Endodermal cell (in vitro differentiated cells): ENCODE results near the gene MAST2. TPM values are rescaled to one million over a fixed set of nuclear protein-coding genes. Genes with fewer than 3 reads are reported as not detected.
"Not testable (repeated sequence)": the region's sequence is repeated elsewhere in the genome, so short reads cannot be mapped to it uniquely, and the experiment has no call there.

Source experiments
- DNase-seq: peaks from one replicate; pipeline ENCODE4 v3.0.0-alpha.2; 2017
- H3K27ac ChIP-seq: 2 replicates; pipeline ENCODE4 v1.5.1; 2013; ENCODE audit warnings: mild to moderate bottlenecking, low read depth, low read length, moderate library complexity
- H3K27me3 ChIP-seq: 2 replicates; pipeline ENCODE4 v1.6.1; 2013; ENCODE audit warnings: mild to moderate bottlenecking, low read length, moderate library complexity; ENCODE audit not compliant: insufficient read depth, control insufficient read depth, poor library complexity, severe bottlenecking
- H3K36me3 ChIP-seq: 2 replicates; pipeline ENCODE4 v1.7.0; 2013; ENCODE audit warnings: mild to moderate bottlenecking, low read length, moderate library complexity; ENCODE audit not compliant: control insufficient read depth, insufficient read depth
- H3K4me1 ChIP-seq: one replicate; pipeline ENCODE4 v1.7.0; 2013; ENCODE audit warnings: low read length; ENCODE audit not compliant: control insufficient read depth, insufficient read depth
- H3K4me3 ChIP-seq: 2 replicates; pipeline ENCODE4 v1.5.1; 2013; ENCODE audit warnings: mild to moderate bottlenecking, low read length, moderate library complexity
- H3K9ac ChIP-seq: 2 replicates; pipeline ENCODE4 v1.6.1; 2013; ENCODE audit warnings: mild to moderate bottlenecking, low read length, moderate library complexity; ENCODE audit not compliant: poor library complexity, severe bottlenecking; ENCODE audit errors: extremely low read depth
- H3K9me3 ChIP-seq: 2 replicates; pipeline ENCODE4 v1.6.1; 2013; ENCODE audit warnings: mild to moderate bottlenecking, low read length, moderate library complexity; ENCODE audit not compliant: control insufficient read depth
- H3K27ac Mint-ChIP-seq: 2 replicates; pipeline ENCODE4 v1.8.0; 2020; ENCODE audit warnings: mixed read lengths
- H3K27me3 Mint-ChIP-seq: 2 replicates; pipeline ENCODE4 v1.8.0; 2021; ENCODE audit warnings: mild to moderate bottlenecking, mixed read lengths; ENCODE audit not compliant: insufficient read depth
- H3K36me3 Mint-ChIP-seq: 2 replicates; pipeline ENCODE4 v1.8.0; 2020; ENCODE audit warnings: low read depth, mixed read lengths
- H3K4me1 Mint-ChIP-seq: 2 replicates; pipeline ENCODE4 v1.8.0; 2020; ENCODE audit warnings: mixed read lengths
- H3K4me3 Mint-ChIP-seq: 2 replicates; pipeline ENCODE4 v1.8.0; 2020; ENCODE audit warnings: mild to moderate bottlenecking, moderate library complexity, mixed read lengths
- H3K9me3 Mint-ChIP-seq: 2 replicates; pipeline ENCODE4 v1.8.0; 2020; ENCODE audit warnings: mild to moderate bottlenecking, mixed read lengths
- WGBS, 2 experiments: methylation state at CpG; one replicate each; pipeline versions ENCODE4 v1.1.5 to v1.1.7; 2013; ENCODE audit warnings: missing lambda C conversion rate in 2 of 2, mixed read lengths in 1 of 2; ENCODE audit not compliant: insufficient coverage in 1 of 2, insufficient read length in 1 of 2; 5-methylcytosine and 5-hydroxymethylcytosine counted together
- total RNA-seq, 2 donors: library from RNA; stranded (reverse); fragmentation: NEBNext Ultra II Directional in 1 of 2; extraction: Animal tissue kit (Norgen Biotek cat#: 25700) in 1 of 2; gene quantifications; 2 replicates in 1 of 2; 3 replicates in 1 of 2; pipeline ENCODE4 v1.2.1, GENCODE V29; 2021
- TF ChIP-seq, protein P1 (sequence below): fragments of 200-600 bp; sonication (generic); conservative IDR thresholded peaks from 2 replicates; pipeline ENCODE4 v1.5.0; 2021; ENCODE audit warnings: antibody characterized with exemption, mild to moderate bottlenecking

Gene MAST2
- total RNA-seq, 2 donors from 2014 or later = 46.3 to 60.7 TPM

- Histone ChIP-seq H3K9ac (no peak overlapping the region), H3K4me1 (no peaks in the 10 kb centered on the region), H3K27ac (no peak overlapping the region), H3K27me3 (no peaks in the 10 kb centered on the region), H3K9me3 (peaks cover 9% of the 10 kb centered on the region), H3K4me3 (no peak overlapping the region), H3K36me3 (peaks cover 21% of the 10 kb centered on the region)
- Mint-ChIP-seq H3K36me3 (peaks cover 41% of the 10 kb centered on the region), H3K4me1 (peaks cover 4% of the 10 kb centered on the region), H3K27me3 (no peaks in the 10 kb centered on the region), H3K27ac (no peak overlapping the region), H3K4me3 (no peak overlapping the region), H3K9me3 (peaks cover 9% of the 10 kb centered on the region)
- WGBS, 2 experiments = 44 to 94% methylated on average over 1 to 2 of the region's 2 CpGs
- TF ChIP-seq, protein P1, sequence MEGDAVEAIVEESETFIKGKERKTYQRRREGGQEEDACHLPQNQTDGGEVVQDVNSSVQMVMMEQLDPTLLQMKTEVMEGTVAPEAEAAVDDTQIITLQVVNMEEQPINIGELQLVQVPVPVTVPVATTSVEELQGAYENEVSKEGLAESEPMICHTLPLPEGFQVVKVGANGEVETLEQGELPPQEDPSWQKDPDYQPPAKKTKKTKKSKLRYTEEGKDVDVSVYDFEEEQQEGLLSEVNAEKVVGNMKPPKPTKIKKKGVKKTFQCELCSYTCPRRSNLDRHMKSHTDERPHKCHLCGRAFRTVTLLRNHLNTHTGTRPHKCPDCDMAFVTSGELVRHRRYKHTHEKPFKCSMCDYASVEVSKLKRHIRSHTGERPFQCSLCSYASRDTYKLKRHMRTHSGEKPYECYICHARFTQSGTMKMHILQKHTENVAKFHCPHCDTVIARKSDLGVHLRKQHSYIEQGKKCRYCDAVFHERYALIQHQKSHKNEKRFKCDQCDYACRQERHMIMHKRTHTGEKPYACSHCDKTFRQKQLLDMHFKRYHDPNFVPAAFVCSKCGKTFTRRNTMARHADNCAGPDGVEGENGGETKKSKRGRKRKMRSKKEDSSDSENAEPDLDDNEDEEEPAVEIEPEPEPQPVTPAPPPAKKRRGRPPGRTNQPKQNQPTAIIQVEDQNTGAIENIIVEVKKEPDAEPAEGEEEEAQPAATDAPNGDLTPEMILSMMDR = no peak
- no peak for DNase-seq
These were observed 250.3 kb downstream of the MAST2 start for GRCh38 chr1:46053734-46054133.

DNA sequence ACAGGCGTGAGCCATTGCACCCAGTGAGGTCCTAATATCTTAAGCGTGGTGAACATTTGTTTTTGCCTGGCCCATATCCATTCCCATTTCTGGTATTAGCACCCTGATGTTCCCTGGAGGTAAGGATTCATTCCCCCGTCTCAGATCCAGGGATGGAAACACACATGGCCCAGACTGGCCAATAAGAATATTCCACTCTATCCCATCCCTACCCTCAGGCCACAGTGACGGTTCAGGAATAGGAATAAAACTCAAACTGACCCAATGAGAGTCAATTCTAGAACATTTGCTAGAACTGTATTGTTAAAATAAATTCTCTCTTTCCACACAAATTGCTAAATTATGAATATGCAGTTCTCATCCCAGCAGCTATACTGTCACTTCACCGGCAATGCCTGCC, 252.9 kb downstream of the MAST2 start:
- no peak for DNase-seq
- TF ChIP-seq, protein P1 = no peak
- no peak overlapping the region for H3K4me3 ChIP-seq
- H3K9me3 Mint-ChIP-seq = peaks cover 14% of the 10 kb centered on the region
- H3K27me3 ChIP-seq = no peaks in the 10 kb centered on the region
- 94 to 100% methylated on average over 3 to 5 of the region's 5 CpGs for WGBS, 2 experiments
- H3K9ac ChIP-seq = no peak overlapping the region
- H3K27me3 Mint-ChIP-seq = no peaks in the 10 kb centered on the region
- peaks cover 17% of the 10 kb centered on the region for H3K9me3 ChIP-seq
- H3K27ac ChIP-seq = no peak overlapping the region
- H3K27ac Mint-ChIP-seq = no peak overlapping the region
- H3K36me3 Mint-ChIP-seq = peaks cover 52% of the 10 kb centered on the region
- no peak overlapping the region for H3K4me3 Mint-ChIP-seq
- no peaks in the 10 kb centered on the region for H3K4me1 Mint-ChIP-seq
- H3K36me3 ChIP-seq = peaks cover 39% of the 10 kb centered on the region
- no peaks in the 10 kb centered on the region for H3K4me1 ChIP-seq

GRCh38 chr1:46057215-46057614, 253.8 kb downstream of the MAST2 start:
- 92 to 93% methylated on average over 4 of the region's 4 CpGs for WGBS, 2 experiments
- H3K4me1 Mint-ChIP-seq, H3K27me3 ChIP-seq, DNase-seq, H3K27ac ChIP-seq, H3K4me3 Mint-ChIP-seq, H3K27me3 Mint-ChIP-seq, H3K27ac Mint-ChIP-seq, H3K4me3 ChIP-seq, H3K4me1 ChIP-seq, H3K9ac ChIP-seq: not testable (repeated sequence)
- Mint-ChIP-seq H3K36me3 (peaks cover 60% of the 10 kb centered on the region), H3K9me3 (peaks cover 14% of the 10 kb centered on the region)
- peaks cover 17% of the 10 kb centered on the region for H3K9me3 ChIP-seq
- H3K36me3 ChIP-seq = peaks cover 48% of the 10 kb centered on the region

- TF ChIP-seq, protein P1 = no peak
- DNase-seq = no peak
- Mint-ChIP-seq H3K9me3 (peaks cover 14% of the 10 kb centered on the region), H3K4me1 (no peaks in the 10 kb centered on the region), H3K36me3 (peaks cover 64% of the 10 kb centered on the region), H3K27me3 (no peaks in the 10 kb centered on the region), H3K4me3 (no peak overlapping the region), H3K27ac (no peak overlapping the region)
- Histone ChIP-seq H3K27ac (no peak overlapping the region), H3K4me3 (no peak overlapping the region), H3K9me3 (peaks cover 17% of the 10 kb centered on the region), H3K4me1 (no peaks in the 10 kb centered on the region), H3K9ac (no peak overlapping the region), H3K36me3 (peaks cover 48% of the 10 kb centered on the region), H3K27me3 (no peaks in the 10 kb centered on the region)
- 94 to 96% methylated on average over 3 of the region's 3 CpGs for whole genome bisulfite sequencing, 2 experiments
These were observed 254.4 kb downstream of the MAST2 start for GRCh38 chr1:46057781-46058180.
